T47D (cell line): ENCODE data around the gene NDFIP1.

ENCODE experiments used
- DNase-seq, 2 experiments: peaks; one replicate each; pipeline versions ENCODE4 v3.0.0 to v3.0.0-alpha.2; 2011 to 2012; ENCODE audit warnings: low read depth in 1 of 2, low spot score in 1 of 2
- JUND ChIP-seq: IDR thresholded peaks from 2 replicates; pipeline ENCODE4 v1.6.1; 2012; ENCODE audit warnings: low read depth
- in situ Hi-C: cut with HindIII; loops from 2 replicates; pipeline ENCODE4 v1.10.0; 2016; ENCODE audit warnings: low sequenced_read_pairs, low pct_unique_long_range_greater_than_20kb

NDFIP1 gene

DNA sequence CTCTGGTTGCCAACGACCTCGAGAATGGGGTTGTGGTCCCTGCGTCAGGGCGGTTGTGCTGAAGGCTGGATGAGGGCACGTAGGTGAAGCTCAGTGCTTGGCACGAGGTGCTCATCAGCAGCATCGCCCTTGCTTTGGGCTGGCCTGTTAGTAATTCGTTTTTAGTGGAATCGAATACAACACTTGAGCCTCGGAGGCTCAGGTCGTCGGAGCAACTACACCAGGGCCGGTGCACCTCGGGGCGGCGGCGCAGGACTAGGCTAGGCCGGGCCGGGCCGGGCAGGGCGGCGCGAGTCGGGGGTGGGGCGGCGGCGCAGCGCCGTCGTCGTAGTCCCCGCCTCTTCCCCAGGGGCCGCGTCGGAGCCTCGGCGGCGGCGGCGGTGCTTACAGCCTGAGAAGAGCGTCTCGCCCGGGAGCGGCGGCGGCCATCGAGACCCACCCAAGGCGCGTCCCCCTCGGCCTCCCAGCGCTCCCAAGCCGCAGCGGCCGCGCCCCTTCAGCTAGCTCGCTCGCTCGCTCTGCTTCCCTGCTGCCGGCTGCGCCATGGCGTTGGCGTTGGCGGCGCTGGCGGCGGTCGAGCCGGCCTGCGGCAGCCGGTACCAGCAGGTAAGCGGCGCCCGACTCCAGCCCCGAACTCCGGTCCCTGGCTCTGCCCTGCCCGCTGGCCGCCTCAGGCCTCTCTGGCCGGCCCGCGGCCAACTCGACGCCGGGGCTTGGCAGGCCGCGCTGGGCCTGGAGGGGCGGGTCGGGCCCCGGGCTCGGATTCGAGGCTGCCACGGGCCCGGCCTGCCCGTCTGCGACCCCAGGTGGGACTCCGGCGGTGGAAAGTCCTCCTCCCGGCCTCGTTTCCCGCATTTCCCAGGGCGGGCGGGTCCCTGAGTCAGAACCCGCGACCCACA lies at the start of gene NDFIP1:
TSS of gene NDFIP1 (plus strand) at position 348 of the 899 bp plus-strand sequence. CDS start at position 544, 196 bp downstream.
- no peak for TF ChIP-seq JUND
- DNase-seq, result peak; percentile 79 to 89
- in situ Hi-C loops, result no loop called here

DNA sequence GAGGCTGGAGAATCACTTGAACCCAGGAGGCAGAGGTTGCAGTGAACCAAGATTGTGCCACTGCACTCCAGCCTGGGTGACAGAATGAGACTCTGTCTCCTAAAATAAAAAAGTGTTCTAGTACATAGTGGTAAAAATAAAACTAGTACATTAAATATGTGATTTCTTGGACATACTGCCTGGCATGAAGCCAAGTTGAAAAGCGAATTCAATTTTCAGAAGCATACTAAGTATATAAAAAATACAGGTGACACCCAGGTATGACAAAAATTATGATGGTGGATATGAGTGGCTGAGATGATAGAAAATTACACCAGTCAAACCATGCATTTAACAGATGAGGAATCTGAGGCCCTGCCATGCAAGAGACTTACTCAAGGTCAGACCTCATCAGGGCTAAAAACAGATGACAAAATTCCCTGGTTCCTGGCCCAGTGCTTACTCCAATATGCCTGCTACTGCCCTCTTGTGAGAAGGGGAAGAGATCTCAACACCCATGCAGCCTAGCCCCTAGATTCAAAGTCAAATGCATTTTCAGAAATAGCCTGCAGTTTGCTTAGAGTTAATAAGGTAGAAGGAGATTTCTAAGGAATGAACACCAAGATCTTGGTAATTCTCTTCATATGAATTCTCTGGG lies 49.2 kb upstream of the NDFIP1 start:
- in situ Hi-C loops, result no loop called here
- TF ChIP-seq JUND, result no peak
- no peak for DNase-seq

- in situ Hi-C loops, result no loop called here
- DNase-seq, result no peak
- no peak for TF ChIP-seq JUND
Observed at GRCh38 chr5:142063376-142063775, 45.2 kb upstream of the NDFIP1 start.

DNA sequence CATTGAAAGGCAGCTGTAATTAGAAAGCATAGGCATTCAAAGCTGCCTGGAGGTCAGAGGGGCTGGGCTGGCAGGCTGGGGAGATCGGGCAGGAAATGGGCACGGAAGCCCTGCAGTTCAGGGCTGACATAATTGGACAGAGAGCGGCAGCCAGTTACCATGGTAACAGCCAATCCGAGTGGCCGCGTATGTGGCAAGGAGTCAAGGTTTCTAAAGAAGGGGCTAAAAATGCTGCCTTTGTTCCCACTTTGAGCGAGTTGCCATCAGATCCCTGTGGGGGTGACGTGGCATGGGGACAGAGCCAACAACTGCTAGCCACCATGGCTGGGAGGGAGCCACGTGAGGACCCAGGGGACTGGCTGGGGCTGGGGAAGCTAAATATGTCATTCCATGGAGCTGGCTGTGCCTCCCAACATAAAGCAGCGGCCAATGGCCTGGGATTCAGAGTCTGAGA lies 44.7 kb upstream of the NDFIP1 start:
- DNase-seq, result no peak
- in situ Hi-C loops, result no loop called here
- no peak for TF ChIP-seq JUND

DNA sequence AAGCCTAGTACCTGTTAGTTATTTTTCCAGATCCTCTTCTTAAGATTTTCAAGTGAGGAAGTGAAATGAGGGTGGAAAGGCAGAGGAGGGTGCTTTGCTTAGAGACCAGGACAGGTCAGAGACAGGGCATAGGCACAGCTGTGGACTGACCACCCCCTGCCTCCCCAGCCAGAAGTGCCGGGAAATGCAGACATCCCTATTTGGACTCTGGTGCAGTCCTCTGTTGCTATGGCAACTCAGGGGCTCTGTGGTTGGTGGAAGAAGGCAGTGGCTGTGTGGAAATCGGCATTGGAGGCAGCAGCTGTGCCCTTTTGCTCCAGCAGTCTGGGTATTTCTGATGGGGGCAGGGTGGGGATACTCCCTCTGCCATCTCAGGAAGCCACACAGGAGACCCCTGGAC lies 43.3 kb upstream of the NDFIP1 start:
- no peak for DNase-seq
- in situ Hi-C loops, result no loop called here
- no peak for TF ChIP-seq JUND

- no peak for TF ChIP-seq JUND
- in situ Hi-C loops, result no loop called here
- no peak for DNase-seq
Observed at GRCh38 chr5:142069606-142070399, 38.8 kb upstream of the NDFIP1 start.

- in situ Hi-C loops, result no loop called here
- no peak for TF ChIP-seq JUND
- no peak for DNase-seq
Observed at GRCh38 chr5:142070734-142071133, 37.8 kb upstream of the NDFIP1 start.

GRCh38 chr5:142072488-142072887 lies 36.1 kb upstream of the NDFIP1 start:
- TF ChIP-seq JUND, result no peak
- DNase-seq, result no peak
- in situ Hi-C loops, result no loop called here

GRCh38 chr5:142073362-142073988 lies 35.1 kb upstream of the NDFIP1 start:
- in situ Hi-C loops, result no loop called here
- no peak for TF ChIP-seq JUND

DNA sequence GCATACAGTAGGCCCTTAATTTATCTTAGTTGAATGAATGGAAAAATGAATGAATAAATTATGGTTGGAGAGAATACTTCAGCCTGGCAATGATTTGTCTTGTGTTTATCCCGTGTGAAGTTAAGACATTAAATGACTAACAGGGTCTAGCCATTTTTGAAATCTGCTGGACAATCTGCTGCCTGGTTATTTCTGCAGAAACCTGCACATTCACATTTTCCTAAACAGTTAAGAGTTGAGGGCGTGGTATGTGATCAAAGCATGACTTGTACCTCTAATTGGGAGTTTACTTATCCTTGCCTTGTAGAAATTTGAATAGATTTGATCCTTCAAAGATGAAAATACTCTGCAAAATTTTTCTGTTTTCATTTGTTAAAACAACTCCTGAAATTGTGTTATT lies 34.6 kb upstream of the NDFIP1 start:
- DNase-seq, result no peak
- no peak for TF ChIP-seq JUND
- in situ Hi-C loops, result no loop called here

More at GRCh38 chr5:142073362-142073988, 35.1 kb upstream of the NDFIP1 start:
- DNase-seq, result no peak

DNA sequence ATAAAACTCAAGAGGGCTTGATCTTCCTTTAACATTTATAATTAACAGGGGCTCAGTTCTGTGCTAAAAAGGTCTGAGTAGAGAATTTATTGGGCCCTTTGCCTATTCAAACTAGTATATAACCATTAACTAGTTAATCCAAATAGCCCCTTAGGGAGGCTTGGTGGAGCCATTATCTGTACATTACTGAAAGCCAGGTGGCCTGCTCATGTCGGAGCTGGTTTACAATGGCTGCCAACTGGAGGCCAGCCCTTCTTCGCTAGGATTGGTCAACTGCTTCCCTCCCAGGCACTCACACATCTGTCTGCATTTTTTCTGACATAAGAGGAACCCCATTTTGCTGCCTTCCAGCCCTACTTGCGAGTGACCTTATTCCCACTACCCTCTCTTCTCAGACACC lies 30.4 kb upstream of the NDFIP1 start:
- in situ Hi-C loops, result no loop called here
- TF ChIP-seq JUND, result no peak
- DNase-seq, result no peak

DNA sequence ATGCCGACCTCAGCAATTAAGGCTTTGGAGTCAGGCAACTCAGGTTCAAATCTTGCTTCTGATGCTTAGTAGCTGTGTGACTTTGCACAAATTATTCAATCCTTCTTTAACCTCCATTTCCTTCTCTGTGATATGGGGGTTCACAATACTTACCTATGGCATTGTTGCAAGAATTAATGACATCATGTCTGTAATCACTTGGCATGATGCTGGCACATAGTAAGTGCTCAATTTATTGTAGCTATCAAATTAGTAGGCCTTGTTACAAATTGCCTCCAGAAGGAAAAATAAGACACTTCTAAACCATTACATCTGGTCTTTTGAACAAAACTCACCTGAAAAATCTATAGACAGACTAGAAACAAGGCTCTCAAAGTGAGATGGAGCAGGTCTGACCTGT lies 29.9 kb upstream of the NDFIP1 start:
- in situ Hi-C loops, result no loop called here
- DNase-seq, result no peak
- TF ChIP-seq JUND, result no peak
